B cell (primary cell): Measurements from ENCODE around the gene PDZD7. TPM values are rescaled to one million over a fixed set of nuclear protein-coding genes. Genes with fewer than 3 reads are reported as not detected.

Experiments
- ATAC-seq: fragments of 200-7000 bp; cut with Tn5 transposase; one replicate; pipeline ENCODE4 v1.10.0; 2021; ENCODE audit warnings: low read depth, mild to moderate bottlenecking, moderate number of reproducible peaks, moderate library complexity
- CTCF ChIA-PET: fragments of 350-600 bp; sonication (Branson Sonifier 250); formaldehyde crosslinking; loops from one replicate; lab custom pipeline; 2021; ENCODE audit warnings: antibody characterized with exemption, inconsistent platforms; lab: Charles Lee
- POLR2A ChIA-PET: fragments of 350-600 bp; sonication (Branson Sonifier 250); formaldehyde crosslinking; loops from one replicate; lab custom pipeline; 2021; ENCODE audit warnings: antibody characterized with exemption; lab: Charles Lee
- DNase-seq: peaks from one replicate; pipeline ENCODE4 v3.0.0; 2013
- H2AFZ ChIP-seq: 2 replicates; pipeline ENCODE4 v1.6.1; 2012; ENCODE audit warnings: mild to moderate bottlenecking, low read depth, low read length; ENCODE audit not compliant: insufficient read depth, poor library complexity, severe bottlenecking
- H3K27ac ChIP-seq, 2 donors: 1 replicate in 1 of 2; 2 replicates in 1 of 2; pipeline ENCODE4 v1.5.1; 2012 to 2013; ENCODE audit warnings: low read length in 2 of 2, mild to moderate bottlenecking in 2 of 2, moderate library complexity in 1 of 2
- H3K27me3 ChIP-seq, 4 experiments: fragments of 200-600 bp in 1 of 4; sonication (generic) in 1 of 4; replicated peaks in 1 of 4; 1 replicate in 2 of 4; 2 replicates in 2 of 4; pipeline versions ENCODE4 v1.6.1 to v1.7.0; 2013 to 2016; ENCODE audit warnings: low read length in 3 of 4, mild to moderate bottlenecking in 2 of 4, mixed read lengths in 1 of 4, moderate library complexity in 1 of 4; ENCODE audit not compliant: insufficient read depth in 4 of 4, control insufficient read depth in 3 of 4; ENCODE audit errors: control extremely low read depth in 1 of 4
- H3K36me3 ChIP-seq, 2 experiments: replicated peaks in 1 of 2; 1 replicate in 1 of 2; 2 replicates in 1 of 2; pipeline versions ENCODE4 v1.6.1 to v1.7.1; 2013; ENCODE audit warnings: low read length in 1 of 2; ENCODE audit not compliant: insufficient read depth in 2 of 2, control insufficient read depth in 1 of 2; ENCODE audit errors: control extremely low read depth in 1 of 2, extremely low read depth in 1 of 2
- H3K4me1 ChIP-seq, 2 donors: fragments of 200-600 bp in 1 of 2; sonication (generic) in 1 of 2; 1 replicate in 1 of 2; 2 replicates in 1 of 2; pipeline versions ENCODE4 v1.5.1 to v1.6.1; 2013 to 2017; ENCODE audit warnings: low read length in 2 of 2; ENCODE audit not compliant: control insufficient read depth in 2 of 2, insufficient read depth in 2 of 2
- H3K4me2 ChIP-seq: replicated peaks from 2 replicates; pipeline ENCODE3; 2012; ENCODE audit warnings: mild to moderate bottlenecking, low read depth, low read length; ENCODE audit not compliant: poor library complexity, severe bottlenecking
- H3K4me3 ChIP-seq, 5 experiments: fragments of 200-600 bp in 1 of 5; sonication (generic) in 1 of 5; 1 replicate in 3 of 5; 2 replicates in 2 of 5; pipeline versions ENCODE4 v1.5.1 to v1.7.0; 2011 to 2016; ENCODE audit warnings: low read length in 4 of 5, mild to moderate bottlenecking in 4 of 5, low read depth in 2 of 5, control low read depth in 1 of 5, moderate library complexity in 1 of 5; ENCODE audit not compliant: insufficient read depth in 1 of 5; ENCODE audit errors: control extremely low read depth in 1 of 5, extremely low read depth in 1 of 5
- H3K79me2 ChIP-seq: fragments of 200-600 bp; sonication (generic); one replicate; pipeline ENCODE4 v1.6.0; 2016; ENCODE audit warnings: low read length; ENCODE audit not compliant: control insufficient read depth, insufficient read depth
- H3K9ac ChIP-seq: fragments of 200-600 bp; sonication (generic); 2 replicates; pipeline ENCODE4 v1.6.1; 2017; ENCODE audit warnings: mild to moderate bottlenecking, low read length, moderate library complexity
- H3K9me3 ChIP-seq, 3 donors: one replicate each; pipeline versions ENCODE4 v1.6.1 to v1.7.1; 2013; ENCODE audit warnings: low read length in 2 of 3; ENCODE audit not compliant: control insufficient read depth in 2 of 3, insufficient read depth in 1 of 3; ENCODE audit errors: control extremely low read depth in 1 of 3
- H4K20me1 ChIP-seq: 2 replicates; pipeline ENCODE4 v1.6.0; 2012; ENCODE audit warnings: mild to moderate bottlenecking, low read length; ENCODE audit not compliant: insufficient read depth, control insufficient read depth, poor library complexity, severe bottlenecking
- H3K27ac Mint-ChIP-seq: one replicate; pipeline ENCODE4 v1.8.0; 2021; ENCODE audit warnings: mixed read lengths
- H3K27me3 Mint-ChIP-seq: one replicate; pipeline ENCODE4 v1.8.0; 2021; ENCODE audit warnings: mixed read lengths
- H3K4me1 Mint-ChIP-seq: one replicate; pipeline ENCODE4 v1.8.0; 2021; ENCODE audit warnings: mixed read lengths
- H3K4me3 Mint-ChIP-seq: one replicate; pipeline ENCODE4 v1.8.0; 2021; ENCODE audit warnings: mixed read lengths
- H3K9me3 Mint-ChIP-seq: one replicate; pipeline ENCODE4 v1.8.0; 2022; ENCODE audit warnings: mixed read lengths; ENCODE audit not compliant: insufficient read depth
- CTCF ChIP-seq: fragments of 200-600 bp; IDR thresholded peaks from one replicate; pipeline ENCODE4 v1.8.0; 2022; ENCODE audit warnings: antibody characterized with exemption, mild to moderate bottlenecking
- EZH2 ChIP-seq: IDR thresholded peaks from 2 replicates; pipeline ENCODE4 v1.6.1; 2012; ENCODE audit warnings: borderline replicate concordance, low read depth, mild to moderate bottlenecking, moderate library complexity, low read length; ENCODE audit not compliant: insufficient read depth, poor library complexity, severe bottlenecking
- WGBS: methylation state at CpG from one replicate; pipeline ENCODE4 v1.1.5; 2013; ENCODE audit warnings: missing lambda C conversion rate; ENCODE audit not compliant: insufficient coverage; 5-methylcytosine and 5-hydroxymethylcytosine counted together
- intact Hi-C: fragments of 100-400 bp; cut with micrococcal nuclease; formaldehyde crosslinking; loops from one replicate; pipeline ENCODE4 v1.10.0; 2022
- polyA plus RNA-seq: library from polyadenylated mRNA; depleted of rRNA; stranded (reverse); fragments of >200 nt; gene quantifications from 2 replicates; pipeline ENCODE4 v1.2.3, GENCODE V29; 2012
- total RNA-seq, 2 donors: library from RNA; stranded (reverse); fragments of 120-200 nt in 1 of 2; gene quantifications; 1 replicate in 1 of 2; 2 replicates in 1 of 2; pipeline versions ENCODE4 v1.2.3 to v1.2.4, GENCODE V29; 2013 to 2022

Gene PDZD7
- total and polyA plus RNA-seq, 2 donors (not counting 1 experiment from before 2014, with no cell fraction given) = 0.64 to 0.69 TPM

- TF ChIP-seq CTCF = no peak
- no peak for TF ChIP-seq EZH2
- no peak overlapping the region for H3K27ac Mint-ChIP-seq
- ChIA-PET POLR2A (no interaction called here), CTCF (interaction anchor here (0.7 to 0.8 kb wide), 2 partner anchors 42 to 737 kb away, joined by 3 read pairs; no protein-coding TSS in a partner anchor)
- H3K4me3 ChIP-seq = no peak overlapping the region
- no peak overlapping the region for H2AFZ ChIP-seq
- H3K79me2 ChIP-seq = no peaks in the 10 kb centered on the region
- no peak overlapping the region for H3K9ac ChIP-seq
- H3K9me3 ChIP-seq = no peaks in the 10 kb centered on the region
- WGBS = 84% methylated on average over 12 of the region's 13 CpGs
- ATAC-seq (no peak), DNase-seq (no peak)
- no peaks in the 10 kb centered on the region for H3K27me3 Mint-ChIP-seq
- peaks cover 13 to 17% of the 10 kb centered on the region in 2 donors for H3K4me1 ChIP-seq
- no peaks in the 10 kb centered on the region for H3K27me3 ChIP-seq
- H3K36me3 ChIP-seq = no peaks in the 10 kb centered on the region
- H3K9me3 Mint-ChIP-seq = no peaks in the 10 kb centered on the region
- no peak overlapping the region for H3K4me3 Mint-ChIP-seq
- no peaks in the 10 kb centered on the region for H4K20me1 ChIP-seq
- peaks cover 16% of the 10 kb centered on the region for H3K4me1 Mint-ChIP-seq
- H3K4me2 ChIP-seq = no peak overlapping the region
- intact Hi-C loops = no loop called here
- no peak overlapping the region for H3K27ac ChIP-seq
Observed at GRCh38 chr10:100972115-100972903, 58.6 kb downstream of the PDZD7 start.
